ENCODE results near the gene NDUFV1. TPM values are rescaled to one million over a fixed set of nuclear protein-coding genes. Genes with fewer than 3 reads are reported as not detected.

The NDUFV1 gene
- total and polyA plus RNA-seq, 9 of the 15 experiments (the other 6 are each of a cell fraction or from before 2014, with no cell fraction given), result 10.8 to 423 (median 209) TPM

GRCh38 chr11:67613960-67614715, 7.4 kb downstream of the NDUFV1 start (continued):
- TF ChIP-seq CTCFL (IDR thresholded peaks at IDR 0.05; ENCODE audit: borderline replicate concordance, insufficient read depth, low read depth, low read length, poor library complexity, severe bottlenecking) (peak; percentile 82), ATF7 (IDR thresholded peaks at IDR 0.05) (0 out of 2 replicates have a peak, but pooled peaks have one; percentile 11), BRCA1 (IDR thresholded peaks at IDR 0.05) (no peak), BRCA1 (CRISPR knock-in tag; IDR thresholded peaks at IDR 0.05) (no peak), POLR2AphosphoS2 (IDR thresholded peaks at IDR 0.05; ENCODE audit: low read length) (peak; percentile 59; the same call in 1 of the 2 replicates), ZNF445 (CRISPR knock-in tag; IDR thresholded peaks at IDR 0.05; ENCODE audit: low read depth) (no peak), ZNF668 (CRISPR knock-in tag; IDR thresholded peaks at IDR 0.05) (no peak), SAP30 (IDR thresholded peaks at IDR 0.05; ENCODE audit: borderline replicate concordance, insufficient read depth, low read depth, low read length, poor library complexity, severe bottlenecking) (peak; percentile 26), ZBTB7A (IDR thresholded peaks at IDR 0.05; ENCODE audit: borderline replicate concordance, control insufficient read depth, low read depth, low read length) (peak; percentile 56; the same call in 1 of the 2 replicates), ELF1 (tag; IDR thresholded peaks at IDR 0.05) (peak; percentile 74), ZNF143 (CRISPR knock-in tag; IDR thresholded peaks at IDR 0.05) (peak; percentile 25; the same call in 1 of the 2 replicates), XRCC5 (IDR thresholded peaks at IDR 0.05; ENCODE audit: low read depth, low read length) (0 out of 2 replicates have a peak, but pooled peaks have one; percentile 48), ZMIZ1 (IDR thresholded peaks at IDR 0.05; ENCODE audit: low read depth in 2 of 2, low read length in 2 of 2) (0 out of 4 replicates have a peak, but pooled peaks of 1 of the 2 experiments have one; percentile 16), ZBTB49 (CRISPR knock-in tag; IDR thresholded peaks at IDR 0.05; ENCODE audit: borderline replicate concordance) (no peak), RBM15 (IDR thresholded peaks at IDR 0.05; ENCODE audit: insufficient read depth, low read length) (no peak), STAG1 (CRISPR knock-in tag; IDR thresholded peaks at IDR 0.05; ENCODE audit: borderline replicate concordance) (0 out of 2 replicates have a peak, but pooled peaks have one; percentile 23)
